GM23338 (cell line): Measurements from ENCODE around the gene BUB1B.

Source experiments
- CREB1 ChIP-seq: fragments of 250-450 bp; sonication (Bioruptor Pico); IDR thresholded peaks from 2 replicates; pipeline ENCODE4 v1.5.0; 2020; ENCODE audit warnings: low read depth, mild to moderate bottlenecking, moderate library complexity
- EZH2 ChIP-seq: fragments of 200-600 bp; sonication (generic); IDR thresholded peaks from one replicate; pipeline ENCODE4 v1.8.0; 2017; ENCODE audit warnings: antibody characterized with exemption, mild to moderate bottlenecking, low read depth; ENCODE audit not compliant: unreplicated experiment
- EZH2phosphoT487 ChIP-seq: fragments of 200-600 bp; sonication (generic); IDR thresholded peaks from one replicate; pipeline ENCODE4 v1.8.1; 2018; ENCODE audit warnings: antibody characterized with exemption; ENCODE audit not compliant: unreplicated experiment
- JUNB ChIP-seq: IDR thresholded peaks from one replicate; pipeline ENCODE4 v1.6.1; 2016; ENCODE audit warnings: antibody characterized with exemption; ENCODE audit not compliant: unreplicated experiment
- NANOG ChIP-seq: IDR thresholded peaks from 2 replicates; pipeline ENCODE4 v1.6.1; 2016; ENCODE audit warnings: antibody characterized with exemption, borderline replicate concordance
- POLR2AphosphoS5 ChIP-seq: IDR thresholded peaks from 2 replicates; pipeline ENCODE4 v1.6.1; 2016; ENCODE audit warnings: antibody characterized with exemption, low read depth
- STAT1 ChIP-seq: IDR thresholded peaks from one replicate; pipeline ENCODE4 v1.6.1; 2016; ENCODE audit warnings: antibody characterized with exemption; ENCODE audit not compliant: unreplicated experiment
- TF ChIP-seq, protein P1 (sequence below), 2 experiments: fragments of 200-600 bp in 1 of 2; sonication (generic) in 1 of 2; conservative IDR thresholded peaks; 2 replicates each; pipeline versions ENCODE4 v1.5.1 to v1.6.1; 2016 to 2017; ENCODE audit warnings: antibody characterized with exemption in 2 of 2, low read depth in 2 of 2, mild to moderate bottlenecking in 2 of 2, moderate library complexity in 1 of 2
- TF ChIP-seq, protein P2 (sequence below): IDR thresholded peaks from one replicate; pipeline ENCODE4 v1.6.1; 2018; ENCODE audit warnings: antibody characterized with exemption; ENCODE audit not compliant: unreplicated experiment
- TF ChIP-seq, protein P3 (sequence below): IDR thresholded peaks from 2 replicates; pipeline ENCODE4 v1.6.1; 2016; ENCODE audit warnings: antibody characterized with exemption
- TF ChIP-seq, protein P4 (sequence below): fragments of 250-450 bp; sonication (Bioruptor Pico); IDR thresholded peaks from 2 replicates; pipeline ENCODE4 v1.5.0; 2020; ENCODE audit warnings: mild to moderate bottlenecking, moderate library complexity

DNA sequence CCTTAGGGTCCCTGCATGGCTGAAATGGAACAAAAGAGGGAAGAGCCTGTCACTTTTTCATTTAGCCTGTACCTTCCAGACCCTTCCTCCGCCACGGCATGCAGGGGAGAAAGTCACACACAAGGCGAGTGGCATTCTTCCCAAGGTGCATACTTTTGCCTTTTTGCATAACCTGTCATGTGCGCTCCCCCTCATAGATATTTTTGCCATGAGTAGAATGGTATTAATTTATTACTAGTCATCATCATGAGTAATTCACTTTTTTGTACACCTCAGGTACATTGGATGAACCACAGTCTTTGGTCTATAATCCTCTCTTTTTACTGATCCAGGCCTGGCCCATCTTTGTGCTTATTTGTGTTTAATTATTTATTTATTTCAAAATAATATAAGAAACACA lies 8.9 kb upstream of the BUB1B start:
- TF ChIP-seq, protein P1, sequence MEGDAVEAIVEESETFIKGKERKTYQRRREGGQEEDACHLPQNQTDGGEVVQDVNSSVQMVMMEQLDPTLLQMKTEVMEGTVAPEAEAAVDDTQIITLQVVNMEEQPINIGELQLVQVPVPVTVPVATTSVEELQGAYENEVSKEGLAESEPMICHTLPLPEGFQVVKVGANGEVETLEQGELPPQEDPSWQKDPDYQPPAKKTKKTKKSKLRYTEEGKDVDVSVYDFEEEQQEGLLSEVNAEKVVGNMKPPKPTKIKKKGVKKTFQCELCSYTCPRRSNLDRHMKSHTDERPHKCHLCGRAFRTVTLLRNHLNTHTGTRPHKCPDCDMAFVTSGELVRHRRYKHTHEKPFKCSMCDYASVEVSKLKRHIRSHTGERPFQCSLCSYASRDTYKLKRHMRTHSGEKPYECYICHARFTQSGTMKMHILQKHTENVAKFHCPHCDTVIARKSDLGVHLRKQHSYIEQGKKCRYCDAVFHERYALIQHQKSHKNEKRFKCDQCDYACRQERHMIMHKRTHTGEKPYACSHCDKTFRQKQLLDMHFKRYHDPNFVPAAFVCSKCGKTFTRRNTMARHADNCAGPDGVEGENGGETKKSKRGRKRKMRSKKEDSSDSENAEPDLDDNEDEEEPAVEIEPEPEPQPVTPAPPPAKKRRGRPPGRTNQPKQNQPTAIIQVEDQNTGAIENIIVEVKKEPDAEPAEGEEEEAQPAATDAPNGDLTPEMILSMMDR (conservative IDR thresholded peaks at IDR 0.05; ENCODE audit: low read depth in 2 of 2) = no peak
- no peak for TF ChIP-seq EZH2
- no peak for TF ChIP-seq POLR2AphosphoS5
- TF ChIP-seq EZH2phosphoT487 = no peak
- TF ChIP-seq, protein P2, sequence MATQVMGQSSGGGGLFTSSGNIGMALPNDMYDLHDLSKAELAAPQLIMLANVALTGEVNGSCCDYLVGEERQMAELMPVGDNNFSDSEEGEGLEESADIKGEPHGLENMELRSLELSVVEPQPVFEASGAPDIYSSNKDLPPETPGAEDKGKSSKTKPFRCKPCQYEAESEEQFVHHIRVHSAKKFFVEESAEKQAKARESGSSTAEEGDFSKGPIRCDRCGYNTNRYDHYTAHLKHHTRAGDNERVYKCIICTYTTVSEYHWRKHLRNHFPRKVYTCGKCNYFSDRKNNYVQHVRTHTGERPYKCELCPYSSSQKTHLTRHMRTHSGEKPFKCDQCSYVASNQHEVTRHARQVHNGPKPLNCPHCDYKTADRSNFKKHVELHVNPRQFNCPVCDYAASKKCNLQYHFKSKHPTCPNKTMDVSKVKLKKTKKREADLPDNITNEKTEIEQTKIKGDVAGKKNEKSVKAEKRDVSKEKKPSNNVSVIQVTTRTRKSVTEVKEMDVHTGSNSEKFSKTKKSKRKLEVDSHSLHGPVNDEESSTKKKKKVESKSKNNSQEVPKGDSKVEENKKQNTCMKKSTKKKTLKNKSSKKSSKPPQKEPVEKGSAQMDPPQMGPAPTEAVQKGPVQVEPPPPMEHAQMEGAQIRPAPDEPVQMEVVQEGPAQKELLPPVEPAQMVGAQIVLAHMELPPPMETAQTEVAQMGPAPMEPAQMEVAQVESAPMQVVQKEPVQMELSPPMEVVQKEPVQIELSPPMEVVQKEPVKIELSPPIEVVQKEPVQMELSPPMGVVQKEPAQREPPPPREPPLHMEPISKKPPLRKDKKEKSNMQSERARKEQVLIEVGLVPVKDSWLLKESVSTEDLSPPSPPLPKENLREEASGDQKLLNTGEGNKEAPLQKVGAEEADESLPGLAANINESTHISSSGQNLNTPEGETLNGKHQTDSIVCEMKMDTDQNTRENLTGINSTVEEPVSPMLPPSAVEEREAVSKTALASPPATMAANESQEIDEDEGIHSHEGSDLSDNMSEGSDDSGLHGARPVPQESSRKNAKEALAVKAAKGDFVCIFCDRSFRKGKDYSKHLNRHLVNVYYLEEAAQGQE = no peak
- TF ChIP-seq, protein P3, sequence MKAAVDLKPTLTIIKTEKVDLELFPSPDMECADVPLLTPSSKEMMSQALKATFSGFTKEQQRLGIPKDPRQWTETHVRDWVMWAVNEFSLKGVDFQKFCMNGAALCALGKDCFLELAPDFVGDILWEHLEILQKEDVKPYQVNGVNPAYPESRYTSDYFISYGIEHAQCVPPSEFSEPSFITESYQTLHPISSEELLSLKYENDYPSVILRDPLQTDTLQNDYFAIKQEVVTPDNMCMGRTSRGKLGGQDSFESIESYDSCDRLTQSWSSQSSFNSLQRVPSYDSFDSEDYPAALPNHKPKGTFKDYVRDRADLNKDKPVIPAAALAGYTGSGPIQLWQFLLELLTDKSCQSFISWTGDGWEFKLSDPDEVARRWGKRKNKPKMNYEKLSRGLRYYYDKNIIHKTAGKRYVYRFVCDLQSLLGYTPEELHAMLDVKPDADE = no peak
- no peak for TF ChIP-seq NANOG
- TF ChIP-seq CREB1 (CRISPR knock-in tag) = no peak
- TF ChIP-seq JUNB = no peak
- TF ChIP-seq STAT1 = no peak
- TF ChIP-seq, protein P4, sequence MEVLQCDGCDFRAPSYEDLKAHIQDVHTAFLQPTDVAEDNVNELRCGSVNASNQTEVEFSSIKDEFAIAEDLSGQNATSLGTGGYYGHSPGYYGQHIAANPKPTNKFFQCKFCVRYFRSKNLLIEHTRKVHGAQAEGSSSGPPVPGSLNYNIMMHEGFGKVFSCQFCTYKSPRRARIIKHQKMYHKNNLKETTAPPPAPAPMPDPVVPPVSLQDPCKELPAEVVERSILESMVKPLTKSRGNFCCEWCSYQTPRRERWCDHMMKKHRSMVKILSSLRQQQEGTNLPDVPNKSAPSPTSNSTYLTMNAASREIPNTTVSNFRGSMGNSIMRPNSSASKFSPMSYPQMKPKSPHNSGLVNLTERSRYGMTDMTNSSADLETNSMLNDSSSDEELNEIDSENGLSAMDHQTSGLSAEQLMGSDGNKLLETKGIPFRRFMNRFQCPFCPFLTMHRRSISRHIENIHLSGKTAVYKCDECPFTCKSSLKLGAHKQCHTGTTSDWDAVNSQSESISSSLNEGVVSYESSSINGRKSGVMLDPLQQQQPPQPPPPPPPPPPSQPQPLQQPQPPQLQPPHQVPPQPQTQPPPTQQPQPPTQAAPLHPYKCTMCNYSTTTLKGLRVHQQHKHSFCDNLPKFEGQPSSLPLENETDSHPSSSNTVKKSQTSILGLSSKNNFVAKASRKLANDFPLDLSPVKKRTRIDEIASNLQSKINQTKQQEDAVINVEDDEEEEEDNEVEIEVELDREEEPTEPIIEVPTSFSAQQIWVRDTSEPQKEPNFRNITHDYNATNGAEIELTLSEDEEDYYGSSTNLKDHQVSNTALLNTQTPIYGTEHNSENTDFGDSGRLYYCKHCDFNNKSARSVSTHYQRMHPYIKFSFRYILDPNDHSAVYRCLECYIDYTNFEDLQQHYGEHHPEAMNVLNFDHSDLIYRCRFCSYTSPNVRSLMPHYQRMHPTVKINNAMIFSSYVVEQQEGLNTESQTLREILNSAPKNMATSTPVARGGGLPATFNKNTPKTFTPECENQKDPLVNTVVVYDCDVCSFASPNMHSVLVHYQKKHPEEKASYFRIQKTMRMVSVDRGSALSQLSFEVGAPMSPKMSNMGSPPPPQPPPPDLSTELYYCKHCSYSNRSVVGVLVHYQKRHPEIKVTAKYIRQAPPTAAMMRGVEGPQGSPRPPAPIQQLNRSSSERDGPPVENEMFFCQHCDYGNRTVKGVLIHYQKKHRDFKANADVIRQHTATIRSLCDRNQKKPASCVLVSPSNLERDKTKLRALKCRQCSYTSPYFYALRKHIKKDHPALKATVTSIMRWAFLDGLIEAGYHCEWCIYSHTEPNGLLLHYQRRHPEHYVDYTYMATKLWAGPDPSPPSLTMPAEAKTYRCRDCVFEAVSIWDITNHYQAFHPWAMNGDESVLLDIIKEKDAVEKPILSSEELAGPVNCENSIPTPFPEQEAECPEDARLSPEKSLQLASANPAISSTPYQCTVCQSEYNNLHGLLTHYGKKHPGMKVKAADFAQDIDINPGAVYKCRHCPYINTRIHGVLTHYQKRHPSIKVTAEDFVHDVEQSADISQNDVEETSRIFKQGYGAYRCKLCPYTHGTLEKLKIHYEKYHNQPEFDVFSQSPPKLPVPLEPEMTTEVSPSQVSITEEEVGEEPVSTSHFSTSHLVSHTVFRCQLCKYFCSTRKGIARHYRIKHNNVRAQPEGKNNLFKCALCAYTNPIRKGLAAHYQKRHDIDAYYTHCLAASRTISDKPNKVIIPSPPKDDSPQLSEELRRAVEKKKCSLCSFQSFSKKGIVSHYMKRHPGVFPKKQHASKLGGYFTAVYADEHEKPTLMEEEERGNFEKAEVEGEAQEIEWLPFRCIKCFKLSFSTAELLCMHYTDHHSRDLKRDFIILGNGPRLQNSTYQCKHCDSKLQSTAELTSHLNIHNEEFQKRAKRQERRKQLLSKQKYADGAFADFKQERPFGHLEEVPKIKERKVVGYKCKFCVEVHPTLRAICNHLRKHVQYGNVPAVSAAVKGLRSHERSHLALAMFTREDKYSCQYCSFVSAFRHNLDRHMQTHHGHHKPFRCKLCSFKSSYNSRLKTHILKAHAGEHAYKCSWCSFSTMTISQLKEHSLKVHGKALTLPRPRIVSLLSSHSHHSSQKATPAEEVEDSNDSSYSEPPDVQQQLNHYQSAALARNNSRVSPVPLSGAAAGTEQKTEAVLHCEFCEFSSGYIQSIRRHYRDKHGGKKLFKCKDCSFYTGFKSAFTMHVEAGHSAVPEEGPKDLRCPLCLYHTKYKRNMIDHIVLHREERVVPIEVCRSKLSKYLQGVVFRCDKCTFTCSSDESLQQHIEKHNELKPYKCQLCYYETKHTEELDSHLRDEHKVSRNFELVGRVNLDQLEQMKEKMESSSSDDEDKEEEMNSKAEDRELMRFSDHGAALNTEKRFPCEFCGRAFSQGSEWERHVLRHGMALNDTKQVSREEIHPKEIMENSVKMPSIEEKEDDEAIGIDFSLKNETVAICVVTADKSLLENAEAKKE (CRISPR knock-in tag) = no peak
